Right renal pelvis (tissue), 4 donors: Measurements from ENCODE around the gene ZNF423. TPM values are rescaled to one million over a fixed set of nuclear protein-coding genes. Genes with fewer than 3 reads are reported as not detected.
"Not testable (repeated sequence)": the region's sequence is repeated elsewhere in the genome, so short reads cannot be mapped to it uniquely, and the experiment has no call there.

Experiments used
- DNase-seq, 4 donors: peaks; one replicate each; pipeline ENCODE4 v3.0.0-alpha.2; 2013; ENCODE audit warnings: low read depth in 4 of 4, low spot score in 3 of 4, missing footprints in 1 of 4
- polyA plus RNA-seq, 4 donors: library from polyadenylated mRNA; unstranded; fragments of 120-200 nt; gene quantifications; one replicate each; pipeline ENCODE4 v1.2.1, GENCODE V29; 2013; ENCODE audit not compliant: insufficient read length in 4 of 4

Gene ZNF423
- polyA plus RNA-seq, 4 donors, result 26.0 to 28.4 (median 27.2) TPM

GRCh38 chr16:49576173-49576494 lies 279.8 kb downstream of the ZNF423 start:
- no peak for DNase-seq

- no peak for DNase-seq
Measured at GRCh38 chr16:49575346-49576172, 280.4 kb downstream of the ZNF423 start.

- DNase-seq, result no peak
Measured at GRCh38 chr16:49574826-49575225, 281.1 kb downstream of the ZNF423 start.

GRCh38 chr16:49567950-49568349 lies 288.0 kb downstream of the ZNF423 start:
- DNase-seq, result no peak

GRCh38 chr16:49566432-49566831 lies 289.5 kb downstream of the ZNF423 start:
- no peak for DNase-seq

- DNase-seq, result no peak
Measured at GRCh38 chr16:49564496-49565229, 291.2 kb downstream of the ZNF423 start.

- DNase-seq, result no peak
Measured at GRCh38 chr16:49563666-49564065, 292.2 kb downstream of the ZNF423 start.

GRCh38 chr16:49562894-49563293 lies 293.0 kb downstream of the ZNF423 start:
- DNase-seq, result not testable (repeated sequence)

- DNase-seq, result no peak
Measured at GRCh38 chr16:49562228-49562627, 293.7 kb downstream of the ZNF423 start.

GRCh38 chr16:49560004-49560830 lies 295.7 kb downstream of the ZNF423 start:
- DNase-seq, result no peak

GRCh38 chr16:49559242-49559641 lies 296.7 kb downstream of the ZNF423 start:
- no peak for DNase-seq

GRCh38 chr16:49558451-49558850 lies 297.5 kb downstream of the ZNF423 start:
- DNase-seq, result no peak

GRCh38 chr16:49556606-49557446 lies 299.1 kb downstream of the ZNF423 start:
- DNase-seq, result peak; percentile 42 to 71 (median 56)

GRCh38 chr16:49556249-49556605 lies 299.7 kb downstream of the ZNF423 start:
- no peak for DNase-seq

- no peak for DNase-seq
Measured at GRCh38 chr16:49554681-49555080, 301.2 kb downstream of the ZNF423 start.

GRCh38 chr16:49552313-49552928 lies 303.5 kb downstream of the ZNF423 start:
- no peak for DNase-seq

- DNase-seq, result no peak
Measured at GRCh38 chr16:49550666-49551065, 305.2 kb downstream of the ZNF423 start.

GRCh38 chr16:49550140-49550539 lies 305.8 kb downstream of the ZNF423 start:
- DNase-seq, result no peak

GRCh38 chr16:49548325-49548970 lies 307.5 kb downstream of the ZNF423 start:
- no peak for DNase-seq
